ENCODE results near the gene DIP2C.
"Not testable (repeated sequence)": the region's sequence is repeated elsewhere in the genome, so short reads cannot be mapped to it uniquely, and the experiment has no call there.

Gene DIP2C

DNA sequence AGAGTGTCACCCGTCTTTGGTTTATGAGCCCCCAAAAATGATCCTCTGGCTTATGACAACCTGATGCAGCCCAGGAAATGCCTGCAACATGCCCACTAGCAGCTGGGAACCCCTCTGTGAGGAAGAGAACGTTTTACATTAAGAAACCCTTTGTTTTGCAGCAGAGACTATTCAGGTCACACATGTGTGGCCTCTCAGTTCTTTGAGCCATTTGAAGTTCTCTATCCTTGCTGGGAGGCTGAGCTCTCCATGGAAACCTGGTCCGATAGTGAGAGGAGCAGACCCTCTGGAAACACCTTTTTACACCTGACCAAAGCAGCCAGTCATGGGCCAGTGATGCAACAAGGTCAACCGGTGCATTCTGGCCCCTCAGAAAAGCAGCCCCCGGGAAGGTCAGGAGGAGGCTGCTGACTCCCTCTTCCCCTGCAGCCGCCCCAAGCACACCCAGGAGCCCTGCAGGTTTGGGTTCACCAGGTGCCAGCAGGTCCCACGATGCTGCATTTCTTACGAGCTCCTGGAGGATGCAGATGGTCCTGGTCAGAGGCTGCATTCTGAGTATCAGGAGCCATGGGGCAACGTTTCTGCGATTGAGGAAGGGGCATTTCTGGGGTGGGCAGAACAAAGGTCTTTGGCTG is 419.9 kb downstream of the DIP2C start:
- TF ChIP-seq, protein P1, sequence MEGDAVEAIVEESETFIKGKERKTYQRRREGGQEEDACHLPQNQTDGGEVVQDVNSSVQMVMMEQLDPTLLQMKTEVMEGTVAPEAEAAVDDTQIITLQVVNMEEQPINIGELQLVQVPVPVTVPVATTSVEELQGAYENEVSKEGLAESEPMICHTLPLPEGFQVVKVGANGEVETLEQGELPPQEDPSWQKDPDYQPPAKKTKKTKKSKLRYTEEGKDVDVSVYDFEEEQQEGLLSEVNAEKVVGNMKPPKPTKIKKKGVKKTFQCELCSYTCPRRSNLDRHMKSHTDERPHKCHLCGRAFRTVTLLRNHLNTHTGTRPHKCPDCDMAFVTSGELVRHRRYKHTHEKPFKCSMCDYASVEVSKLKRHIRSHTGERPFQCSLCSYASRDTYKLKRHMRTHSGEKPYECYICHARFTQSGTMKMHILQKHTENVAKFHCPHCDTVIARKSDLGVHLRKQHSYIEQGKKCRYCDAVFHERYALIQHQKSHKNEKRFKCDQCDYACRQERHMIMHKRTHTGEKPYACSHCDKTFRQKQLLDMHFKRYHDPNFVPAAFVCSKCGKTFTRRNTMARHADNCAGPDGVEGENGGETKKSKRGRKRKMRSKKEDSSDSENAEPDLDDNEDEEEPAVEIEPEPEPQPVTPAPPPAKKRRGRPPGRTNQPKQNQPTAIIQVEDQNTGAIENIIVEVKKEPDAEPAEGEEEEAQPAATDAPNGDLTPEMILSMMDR (IDR thresholded peaks at IDR 0.05; ENCODE audit: extremely low read depth, insufficient read depth, missing control alignments) = no peak
- DNase-seq (ENCODE audit: low spot score) = no peak
- in situ Hi-C loops (cut with MboI; ENCODE audit: low pct_unique_long_range_greater_than_20kb, low sequenced_read_pairs, unreplicated experiment) = no loop called here

DNA sequence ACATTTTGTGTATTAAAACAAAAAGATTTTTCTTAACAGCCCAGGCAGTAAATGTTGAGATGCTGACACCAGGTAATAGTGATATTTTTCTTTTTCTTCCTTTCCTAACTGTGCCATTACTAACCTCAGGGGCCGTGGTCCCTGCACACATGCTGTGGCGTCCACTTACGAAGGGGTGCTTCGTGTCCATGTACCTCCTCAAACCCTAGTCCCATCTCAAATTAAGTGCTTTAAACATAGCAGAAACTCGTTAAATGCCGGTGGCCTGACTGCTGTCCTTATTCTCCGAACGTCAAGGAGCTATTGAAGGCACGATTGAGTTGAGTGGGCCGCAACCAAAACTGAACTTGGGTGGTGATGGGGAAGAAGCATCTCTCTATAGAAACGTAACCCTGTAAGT is 421.8 kb downstream of the DIP2C start:
- in situ Hi-C loops (cut with MboI; ENCODE audit: low pct_unique_long_range_greater_than_20kb, low sequenced_read_pairs, unreplicated experiment) = no loop called here
- TF ChIP-seq, protein P1 (IDR thresholded peaks at IDR 0.05; ENCODE audit: extremely low read depth, insufficient read depth, missing control alignments) = no peak
- no peak for DNase-seq (ENCODE audit: low spot score)

DNA sequence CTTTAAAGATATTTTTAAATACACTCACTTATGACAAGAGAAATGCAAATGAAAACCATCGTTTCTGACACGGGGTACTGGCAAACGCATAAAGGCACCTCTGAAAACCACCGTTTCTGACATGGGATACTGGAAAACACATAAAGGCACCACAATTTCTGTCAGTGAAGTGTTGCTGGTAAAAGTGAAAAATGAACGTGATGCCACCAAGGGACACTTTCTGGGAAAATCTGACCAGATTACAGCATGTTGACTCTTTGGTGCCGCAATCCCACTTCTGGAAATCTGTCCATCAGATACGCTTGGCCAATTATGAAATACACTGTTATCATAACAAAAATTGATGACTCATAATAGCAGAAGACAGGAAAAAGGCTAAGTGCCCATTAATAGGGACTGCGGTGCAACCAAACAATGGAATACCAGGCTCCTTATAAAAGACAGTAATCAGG is 422.5 kb downstream of the DIP2C start:
- TF ChIP-seq, protein P1 (IDR thresholded peaks at IDR 0.05; ENCODE audit: extremely low read depth, insufficient read depth, missing control alignments) = no peak
- DNase-seq (ENCODE audit: low spot score) = no peak
- in situ Hi-C loops (cut with MboI; ENCODE audit: low pct_unique_long_range_greater_than_20kb, low sequenced_read_pairs, unreplicated experiment) = no loop called here

DNA sequence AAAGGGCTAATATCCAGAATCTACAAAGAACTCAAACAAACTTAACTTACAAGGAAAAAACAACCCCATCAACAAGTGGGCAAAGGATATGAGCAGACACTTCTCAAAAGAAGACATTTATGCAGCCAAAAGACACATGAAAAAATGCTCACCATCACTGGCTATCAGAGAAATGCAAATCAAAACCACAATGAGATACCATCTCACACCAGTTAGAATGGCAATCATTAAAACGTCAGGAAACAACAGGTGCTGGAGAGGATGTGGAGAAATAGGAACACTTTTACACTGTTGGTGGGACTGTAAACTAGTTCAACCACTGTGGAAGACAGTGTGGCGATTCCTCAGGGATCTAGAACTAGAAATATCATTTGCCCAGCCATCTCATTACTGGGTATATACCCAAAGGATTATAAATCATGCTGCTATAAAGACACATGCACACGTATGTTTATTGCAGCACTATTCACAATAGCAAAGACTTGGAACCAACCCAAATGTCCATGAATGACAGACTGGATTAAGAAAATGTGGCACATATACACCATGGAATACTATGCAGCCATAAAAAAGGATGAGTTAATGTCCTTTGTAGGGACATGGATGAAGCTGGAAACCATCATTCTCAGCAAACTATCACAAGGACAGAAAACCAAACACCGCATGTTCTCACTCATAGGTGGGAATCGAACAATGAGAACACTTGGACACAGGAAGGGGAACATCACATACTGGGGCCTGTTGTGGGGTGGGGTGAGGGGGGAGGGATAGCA is 423.5 kb downstream of the DIP2C start:
- in situ Hi-C loops (cut with MboI; ENCODE audit: low pct_unique_long_range_greater_than_20kb, low sequenced_read_pairs, unreplicated experiment); DNase-seq (ENCODE audit: low spot score): not testable (repeated sequence)

DNA sequence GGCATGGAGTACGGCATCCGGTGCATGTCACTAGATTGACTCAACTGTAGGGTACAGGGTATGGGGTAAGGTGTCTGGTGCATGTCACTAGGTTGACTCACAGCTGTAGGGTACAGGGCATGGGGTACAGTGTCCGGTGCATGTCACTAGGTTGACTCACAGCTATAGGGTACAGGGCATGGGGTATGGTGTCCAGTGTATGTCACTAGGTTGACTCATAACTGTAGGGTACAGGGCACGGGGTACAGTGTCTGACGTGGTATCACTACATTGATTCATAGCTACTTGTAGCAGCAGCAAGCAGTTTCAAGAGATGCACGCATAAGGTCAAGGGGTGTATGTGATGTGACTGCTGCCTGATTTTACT is 424.4 kb downstream of the DIP2C start:
- in situ Hi-C loops (cut with MboI; ENCODE audit: low pct_unique_long_range_greater_than_20kb, low sequenced_read_pairs, unreplicated experiment); DNase-seq (ENCODE audit: low spot score): not testable (repeated sequence)

DNA sequence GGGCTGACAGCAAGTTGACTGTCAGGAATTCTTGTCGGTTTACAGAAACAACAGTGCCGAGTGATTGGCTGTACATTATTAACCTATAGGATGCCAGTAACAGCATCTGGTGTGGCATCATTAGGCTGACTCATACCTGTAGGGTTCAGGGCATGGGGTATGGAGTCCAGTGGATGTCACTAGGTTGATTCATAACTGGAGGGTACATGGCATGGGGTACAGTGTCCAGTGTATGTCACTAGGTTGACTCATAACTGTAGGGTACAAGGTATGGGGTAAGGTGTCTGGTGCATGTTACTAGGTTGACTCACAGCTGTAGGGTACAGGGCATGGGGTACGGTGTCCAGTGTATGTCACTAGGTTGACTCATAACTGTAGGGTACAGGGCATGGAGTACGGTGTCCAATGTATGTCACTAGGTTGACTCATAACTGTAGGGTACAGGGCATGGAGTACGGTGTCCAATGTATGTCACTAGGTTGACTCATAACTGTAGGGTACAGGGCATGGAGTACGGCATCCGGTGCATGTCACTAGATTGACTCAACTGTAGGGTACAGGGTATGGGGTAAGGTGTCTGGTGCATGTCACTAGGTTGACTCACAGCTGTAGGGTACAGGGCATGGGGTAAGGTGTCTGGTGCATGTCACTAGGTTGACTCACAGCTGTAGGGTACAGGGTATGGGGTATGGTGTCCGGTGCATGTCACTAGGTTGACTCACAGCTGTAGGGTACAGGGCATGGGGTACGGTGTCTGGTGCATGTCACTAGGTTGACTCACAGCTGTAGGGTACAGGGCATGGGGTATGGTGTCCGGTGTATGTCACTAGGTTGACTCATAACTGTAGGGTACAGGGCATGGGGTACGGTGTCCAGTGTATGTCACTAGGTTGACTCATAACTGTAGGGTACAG is 425.1 kb downstream of the DIP2C start:
- DNase-seq (ENCODE audit: low spot score); in situ Hi-C loops (cut with MboI; ENCODE audit: low pct_unique_long_range_greater_than_20kb, low sequenced_read_pairs, unreplicated experiment): not testable (repeated sequence)

DNA sequence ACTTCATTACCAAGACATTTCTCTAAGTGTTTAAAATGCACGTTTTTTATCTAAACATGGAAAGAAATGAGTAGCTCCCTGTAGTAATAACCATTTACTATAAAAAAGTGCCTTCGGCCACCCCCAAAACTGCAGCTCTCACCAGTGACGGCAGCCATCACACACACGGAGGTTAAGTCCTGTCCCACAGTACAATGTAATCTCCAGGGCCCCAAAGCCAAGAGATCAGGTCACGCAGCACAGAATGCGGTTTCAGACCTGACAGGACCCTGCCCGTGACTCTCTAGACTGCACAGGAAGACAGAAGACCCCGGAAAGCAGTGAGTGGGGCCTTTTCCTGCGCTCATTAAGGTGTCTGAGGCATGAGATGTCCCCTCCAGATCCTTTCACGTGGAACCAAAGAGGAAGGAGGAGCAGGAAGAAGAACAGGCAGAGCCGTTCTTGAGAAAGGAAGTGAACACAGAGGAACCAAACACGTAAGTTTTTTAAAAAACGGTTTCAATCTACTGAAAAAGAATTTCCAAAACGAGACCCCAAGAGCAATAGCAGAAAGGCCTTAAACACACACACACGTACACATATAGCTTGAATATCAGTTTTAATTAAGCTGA is 428.5 kb downstream of the DIP2C start:
- in situ Hi-C loops (cut with MboI; ENCODE audit: low pct_unique_long_range_greater_than_20kb, low sequenced_read_pairs, unreplicated experiment) = no loop called here
- DNase-seq (ENCODE audit: low spot score) = no peak

More for the DNA sequence above, 428.5 kb downstream of the DIP2C start:
- TF ChIP-seq, protein P1 (IDR thresholded peaks at IDR 0.05; ENCODE audit: extremely low read depth, insufficient read depth, missing control alignments) = no peak
